HEK293T (cell line): ENCODE measurements around the gene RBCK1.

ENCODE experiments used
- CTCF ChIA-PET: fragments of 350-600 bp; formaldehyde crosslinking; extraction: SDS; loops from one replicate; lab custom pipeline; 2021; ENCODE audit warnings: antibody characterized with exemption, inconsistent platforms; lab: Yijun Ruan, JAX
- POLR2A ChIA-PET: fragments of 350-600 bp; formaldehyde crosslinking; extraction: SDS; loops from one replicate; lab custom pipeline; 2020; ENCODE audit warnings: antibody characterized with exemption, inconsistent platforms; lab: Yijun Ruan, JAX
- DNase-seq: peaks from one replicate; pipeline ENCODE4 v3.0.0; 2012; ENCODE audit warnings: mixed read lengths; ENCODE audit errors: extremely low spot score
- ARNT ChIP-seq: fragments of 450-650 bp; IDR thresholded peaks from 2 replicates; pipeline ENCODE4 v1.6.1; 2017; ENCODE audit warnings: mild to moderate bottlenecking
- BHLHE40 ChIP-seq: fragments of 450-650 bp; IDR thresholded peaks from 2 replicates; pipeline ENCODE4 v1.6.1; 2016; ENCODE audit warnings: mild to moderate bottlenecking, moderate library complexity, borderline replicate concordance
- CTBP1 ChIP-seq: fragments of 450-650 bp; IDR thresholded peaks from 2 replicates; pipeline ENCODE4 v1.6.1; 2016; ENCODE audit warnings: borderline replicate concordance
- ELF4 ChIP-seq: fragments of 450-650 bp; IDR thresholded peaks from 2 replicates; pipeline ENCODE4 v1.6.1; 2017; ENCODE audit warnings: antibody characterized with exemption
- FOXA1 ChIP-seq: fragments of 450-650 bp; IDR thresholded peaks from 2 replicates; pipeline ENCODE4 v1.6.1; 2016; ENCODE audit warnings: mild to moderate bottlenecking
- FOXK2 ChIP-seq: fragments of 450-650 bp; IDR thresholded peaks from 2 replicates; pipeline ENCODE4 v1.6.1; 2016; ENCODE audit warnings: mild to moderate bottlenecking
- FOXM1 ChIP-seq: fragments of 450-650 bp; IDR thresholded peaks from 2 replicates; pipeline ENCODE4 v1.6.1; 2017; ENCODE audit warnings: mild to moderate bottlenecking, borderline replicate concordance
- HDGF ChIP-seq: fragments of 450-650 bp; IDR thresholded peaks from 2 replicates; pipeline ENCODE4 v1.6.1; 2017; ENCODE audit warnings: antibody characterized with exemption, borderline replicate concordance
- L3MBTL2 ChIP-seq: fragments of 450-650 bp; conservative IDR thresholded peaks from 2 replicates; pipeline ENCODE4 v1.6.1; 2016; ENCODE audit warnings: mild to moderate bottlenecking
- LEF1 ChIP-seq: fragments of 450-650 bp; IDR thresholded peaks from 2 replicates; pipeline ENCODE4 v1.6.1; 2017; ENCODE audit warnings: mild to moderate bottlenecking, borderline replicate concordance
- NFRKB ChIP-seq: fragments of 450-650 bp; IDR thresholded peaks from 2 replicates; pipeline ENCODE4 v1.6.1; 2016; ENCODE audit warnings: mild to moderate bottlenecking, moderate library complexity
- SP1 ChIP-seq: fragments of 450-650 bp; IDR thresholded peaks from 2 replicates; pipeline ENCODE4 v1.6.1; 2017
- SUZ12 ChIP-seq: fragments of 450-650 bp; IDR thresholded peaks from 2 replicates; pipeline ENCODE4 v1.6.1; 2016; ENCODE audit warnings: mild to moderate bottlenecking
- TARDBP ChIP-seq: fragments of 450-650 bp; IDR thresholded peaks from 2 replicates; pipeline ENCODE4 v1.6.1; 2016
- ZNF384 ChIP-seq: fragments of 450-650 bp; IDR thresholded peaks from 2 replicates; pipeline ENCODE4 v1.6.1; 2016
- TF ChIP-seq, protein P1 (sequence below): fragments of 450-650 bp; IDR thresholded peaks from 2 replicates; pipeline ENCODE4 v1.6.1; 2016

RBCK1 gene

DNA sequence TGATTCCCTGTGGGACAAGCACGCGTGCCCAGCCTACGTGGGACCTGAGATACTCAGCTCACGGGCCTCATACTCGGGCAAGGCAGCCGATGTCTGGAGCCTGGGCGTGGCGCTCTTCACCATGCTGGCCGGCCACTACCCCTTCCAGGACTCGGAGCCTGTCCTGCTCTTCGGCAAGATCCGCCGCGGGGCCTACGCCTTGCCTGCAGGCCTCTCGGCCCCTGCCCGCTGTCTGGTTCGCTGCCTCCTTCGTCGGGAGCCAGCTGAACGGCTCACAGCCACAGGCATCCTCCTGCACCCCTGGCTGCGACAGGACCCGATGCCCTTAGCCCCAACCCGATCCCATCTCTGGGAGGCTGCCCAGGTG lies 11.9 kb upstream of the RBCK1 start:
- POLR2A ChIA-PET: interaction anchor here (1.0 to 1.1 kb wide), 2 partner anchors 11 to 13 kb away, joined by 3 to 5 read pairs; no protein-coding TSS in a partner anchor
- CTCF ChIA-PET: no interaction called here
- TF ChIP-seq BHLHE40 (no peak), ARNT (no peak), ZNF384 (no peak), FOXM1 (no peak), L3MBTL2 (no peak), CTBP1 (no peak), SP1 (no peak), NFRKB (no peak), SUZ12 (no peak), FOXK2 (no peak), FOXA1 (no peak), TARDBP (no peak), ELF4 (no peak), HDGF (no peak), LEF1 (no peak)
- TF ChIP-seq, protein P1, sequence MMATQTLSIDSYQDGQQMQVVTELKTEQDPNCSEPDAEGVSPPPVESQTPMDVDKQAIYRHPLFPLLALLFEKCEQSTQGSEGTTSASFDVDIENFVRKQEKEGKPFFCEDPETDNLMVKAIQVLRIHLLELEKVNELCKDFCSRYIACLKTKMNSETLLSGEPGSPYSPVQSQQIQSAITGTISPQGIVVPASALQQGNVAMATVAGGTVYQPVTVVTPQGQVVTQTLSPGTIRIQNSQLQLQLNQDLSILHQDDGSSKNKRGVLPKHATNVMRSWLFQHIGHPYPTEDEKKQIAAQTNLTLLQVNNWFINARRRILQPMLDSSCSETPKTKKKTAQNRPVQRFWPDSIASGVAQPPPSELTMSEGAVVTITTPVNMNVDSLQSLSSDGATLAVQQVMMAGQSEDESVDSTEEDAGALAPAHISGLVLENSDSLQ: no peak
- no peak for DNase-seq

DNA sequence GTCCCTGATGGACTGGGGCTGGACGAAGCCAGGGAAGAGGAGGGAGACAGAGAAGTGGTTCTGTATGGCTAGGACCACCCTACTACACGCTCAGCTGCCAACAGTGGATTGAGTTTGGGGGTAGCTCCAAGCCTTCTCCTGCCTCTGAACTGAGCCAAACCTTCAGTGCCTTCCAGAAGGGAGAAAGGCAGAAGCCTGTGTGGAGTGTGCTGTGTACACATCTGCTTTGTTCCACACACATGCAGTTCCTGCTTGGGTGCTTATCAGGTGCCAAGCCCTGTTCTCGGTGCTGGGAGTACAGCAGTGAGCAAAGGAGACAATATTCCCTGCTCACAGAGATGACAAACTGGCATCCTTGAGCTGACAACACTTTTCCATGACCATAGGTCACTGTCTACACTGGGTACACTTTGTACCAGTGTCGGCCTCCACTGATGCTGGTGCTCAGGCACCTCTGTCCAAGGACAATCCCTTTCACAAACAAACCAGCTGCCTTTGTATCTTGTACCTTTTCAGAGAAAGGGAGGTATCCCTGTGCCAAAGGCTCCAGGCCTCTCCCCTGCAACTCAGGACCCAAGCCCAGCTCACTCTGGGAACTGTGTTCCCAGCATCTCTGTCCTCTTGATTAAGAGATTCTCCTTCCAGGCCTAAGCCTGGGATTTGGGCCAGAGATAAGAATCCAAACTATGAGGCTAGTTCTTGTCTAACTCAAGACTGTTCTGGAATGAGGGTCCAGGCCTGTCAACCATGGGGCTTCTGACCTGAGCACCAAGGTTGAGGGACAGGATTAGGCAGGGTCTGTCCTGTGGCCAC lies 11.3 kb upstream of the RBCK1 start:
- POLR2A ChIA-PET: interaction anchor here (1.0 to 1.1 kb wide), 2 partner anchors 11 to 14 kb away, joined by 3 to 5 read pairs; no protein-coding TSS in a partner anchor
- TF ChIP-seq, protein P1: no peak
- CTCF ChIA-PET: no interaction called here
- no peak for DNase-seq

DNA sequence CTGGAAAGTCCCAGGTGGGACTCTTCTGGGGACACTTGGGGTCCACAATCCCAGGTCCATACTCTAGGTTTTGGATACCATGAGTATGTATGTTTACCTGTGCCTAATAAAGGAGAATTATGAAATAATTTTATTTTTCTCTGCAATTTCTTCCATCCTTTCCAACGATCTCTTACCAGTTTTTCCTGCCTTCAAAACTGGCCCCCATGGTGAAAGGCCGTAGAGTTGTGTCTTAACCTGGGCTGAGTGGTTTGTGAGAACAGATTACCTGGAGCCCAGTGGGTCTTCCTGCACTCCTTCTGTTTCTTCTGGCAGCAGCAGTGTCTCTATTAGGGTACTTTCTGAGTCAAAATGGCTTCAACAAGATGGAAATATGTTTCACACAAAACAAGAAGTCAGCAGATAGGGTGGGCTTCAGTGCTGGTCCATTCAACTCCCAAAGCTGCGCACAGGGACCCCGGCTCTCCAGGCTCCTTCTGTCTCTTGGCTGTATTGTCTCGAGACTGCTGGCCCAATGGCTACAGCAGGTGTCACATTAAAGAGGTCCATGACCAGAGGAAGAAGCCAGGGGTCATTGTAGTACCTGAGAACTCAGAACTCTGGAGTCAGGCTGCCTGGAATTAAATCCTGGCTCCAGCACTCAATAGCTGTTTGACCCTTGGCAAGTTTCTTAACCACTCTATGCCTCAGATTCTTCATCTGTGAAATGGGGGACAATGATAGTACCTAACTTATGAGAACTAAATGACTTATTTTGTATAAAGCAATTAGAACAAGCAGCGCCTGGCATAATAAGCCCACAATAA lies 10.5 kb upstream of the RBCK1 start:
- DNase-seq: no peak
- ChIA-PET POLR2A (interaction anchor here (2.4 kb wide), 1 partner anchor 10 kb away, joined by 10 read pairs; no protein-coding TSS in a partner anchor), CTCF (no interaction called here)
- no peak for TF ChIP-seq ZNF384
- no peak for TF ChIP-seq FOXK2
- TF ChIP-seq FOXM1: no peak
- TF ChIP-seq FOXA1: no peak
- TF ChIP-seq ELF4: no peak
- no peak for TF ChIP-seq SP1
- no peak for TF ChIP-seq SUZ12
- no peak for TF ChIP-seq TARDBP
- no peak for TF ChIP-seq ARNT
- TF ChIP-seq, protein P1: no peak
- TF ChIP-seq HDGF: no peak
- TF ChIP-seq NFRKB: no peak
- no peak for TF ChIP-seq L3MBTL2

DNA sequence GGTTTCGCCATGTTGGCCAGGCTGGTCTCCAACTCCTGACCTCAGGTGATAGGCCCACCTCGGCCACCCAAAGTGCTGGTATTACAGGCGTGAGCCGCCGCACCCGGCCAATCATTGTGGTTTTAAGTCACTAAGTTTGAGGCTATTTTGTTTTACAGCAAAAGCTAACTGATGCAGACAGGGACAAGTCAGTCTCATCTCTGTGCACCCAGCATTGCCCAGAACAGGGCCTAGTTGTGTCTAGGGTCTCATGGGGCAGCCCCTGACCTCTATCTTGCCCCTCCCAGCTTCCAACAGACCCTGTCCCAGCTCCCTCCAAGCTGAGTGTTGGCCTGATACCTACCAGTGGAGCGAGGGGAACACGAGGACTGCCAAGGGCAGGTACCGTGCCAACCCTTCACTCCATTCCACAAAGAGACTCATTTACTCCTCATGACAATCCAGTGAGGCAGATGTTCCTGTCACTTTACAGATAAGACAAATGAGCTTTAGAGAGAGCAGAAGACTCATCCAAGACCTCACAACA lies 8.9 kb upstream of the RBCK1 start:
- POLR2A ChIA-PET: interaction anchor here (1.0 to 2.4 kb wide), 2 partner anchors 8 to 15 kb away, joined by 4 to 10 read pairs; no protein-coding TSS in a partner anchor
- TF ChIP-seq FOXM1 (no peak), L3MBTL2 (no peak), TARDBP (no peak), BHLHE40 (no peak), HDGF (no peak), ZNF384 (no peak), NFRKB (no peak), FOXA1 (no peak), FOXK2 (no peak), LEF1 (no peak), ELF4 (no peak), SP1 (no peak), CTBP1 (no peak), SUZ12 (no peak), ARNT (no peak)
- TF ChIP-seq, protein P1: no peak
- no peak for DNase-seq
- CTCF ChIA-PET: interaction anchor here (0.8 kb wide), 1 partner anchor 32 kb away, joined by 3 read pairs; no protein-coding TSS in a partner anchor

DNA sequence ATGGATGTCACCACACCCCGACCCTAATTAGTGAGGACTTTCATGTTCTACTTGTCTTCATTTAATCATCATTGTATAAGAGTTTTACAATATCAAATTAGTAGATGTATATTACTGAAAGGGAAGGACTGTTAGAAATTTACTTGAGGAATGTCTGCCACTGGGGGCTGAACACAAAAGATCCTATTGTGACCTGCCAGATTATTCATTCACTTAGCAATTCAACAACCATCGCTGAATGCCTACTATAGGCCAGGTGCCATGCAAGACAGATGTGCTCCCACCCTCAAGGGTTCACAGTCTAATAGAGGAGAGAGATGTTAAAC lies 8.0 kb upstream of the RBCK1 start:
- ChIA-PET POLR2A (no interaction called here), CTCF (no interaction called here)
- TF ChIP-seq ELF4: no peak
- no peak for TF ChIP-seq SUZ12
- no peak for TF ChIP-seq FOXK2
- no peak for TF ChIP-seq CTBP1
- TF ChIP-seq ARNT: no peak
- TF ChIP-seq L3MBTL2: no peak
- TF ChIP-seq HDGF: no peak
- TF ChIP-seq NFRKB: no peak
- no peak for TF ChIP-seq ZNF384
- TF ChIP-seq, protein P1: no peak
- TF ChIP-seq LEF1: no peak
- TF ChIP-seq FOXA1: no peak
- no peak for TF ChIP-seq TARDBP
- TF ChIP-seq SP1: no peak
- no peak for TF ChIP-seq FOXM1
- no peak for TF ChIP-seq BHLHE40

More for the DNA sequence above, 8.0 kb upstream of the RBCK1 start:
- no peak for DNase-seq
